Retinal pigment epithelial cell (primary cell): ENCODE data around the gene COMMD4.
"Not testable (repeated sequence)": the region's sequence is repeated elsewhere in the genome, so short reads cannot be mapped to it uniquely, and the experiment has no call there.

ENCODE experiments used
- DNase-seq: peaks from one replicate; pipeline ENCODE4 v3.0.0-alpha.2; 2010; ENCODE audit warnings: low read depth
- H3K4me3 ChIP-seq: 2 replicates; pipeline ENCODE4 v1.5.1; 2011; ENCODE audit warnings: mild to moderate bottlenecking, low read length, control low read depth, moderate library complexity
- CTCF ChIP-seq: conservative IDR thresholded peaks from 2 replicates; pipeline ENCODE4 v1.5.1; 2011; ENCODE audit warnings: low read depth, low read length, control low read depth, inconsistent platforms

The COMMD4 gene

DNA sequence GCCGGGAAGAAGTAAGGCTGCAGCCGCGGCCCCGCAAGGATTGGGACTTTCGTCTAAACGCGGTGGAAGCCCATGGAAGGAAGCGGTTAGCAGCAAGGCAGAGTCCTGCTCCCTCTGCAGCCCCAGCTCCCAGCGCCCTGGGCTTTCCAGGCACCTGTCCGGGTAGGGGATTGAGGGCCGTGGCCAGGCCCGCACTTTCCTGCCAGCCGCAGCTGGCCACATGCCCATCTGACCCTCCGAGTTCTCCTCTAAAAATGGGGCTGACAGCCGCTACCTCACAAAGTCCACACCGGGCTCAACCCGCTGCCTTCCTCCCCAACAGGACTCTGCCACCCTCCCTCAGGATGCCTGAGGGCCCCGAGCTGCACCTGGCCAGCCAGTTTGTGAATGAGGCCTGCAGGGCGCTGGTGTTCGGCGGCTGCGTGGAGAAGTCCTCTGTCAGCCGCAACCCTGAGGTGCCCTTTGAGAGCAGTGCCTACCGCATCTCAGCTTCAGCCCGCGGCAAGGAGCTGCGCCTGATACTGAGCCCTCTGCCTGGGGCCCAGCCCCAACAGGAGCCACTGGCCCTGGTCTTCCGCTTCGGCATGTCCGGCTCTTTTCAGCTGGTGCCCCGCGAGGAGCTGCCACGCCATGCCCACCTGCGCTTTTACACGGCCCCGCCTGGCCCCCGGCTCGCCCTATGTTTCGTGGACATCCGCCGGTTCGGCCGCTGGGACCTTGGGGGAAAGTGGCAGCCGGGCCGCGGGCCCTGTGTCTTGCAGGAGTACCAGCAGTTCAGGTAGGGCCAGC, 12.9 kb downstream of the COMMD4 start:
- DNase-seq = no peak
- no peak for TF ChIP-seq CTCF
- peak overlapping the region; percentile 77 for H3K4me3 ChIP-seq

DNA sequence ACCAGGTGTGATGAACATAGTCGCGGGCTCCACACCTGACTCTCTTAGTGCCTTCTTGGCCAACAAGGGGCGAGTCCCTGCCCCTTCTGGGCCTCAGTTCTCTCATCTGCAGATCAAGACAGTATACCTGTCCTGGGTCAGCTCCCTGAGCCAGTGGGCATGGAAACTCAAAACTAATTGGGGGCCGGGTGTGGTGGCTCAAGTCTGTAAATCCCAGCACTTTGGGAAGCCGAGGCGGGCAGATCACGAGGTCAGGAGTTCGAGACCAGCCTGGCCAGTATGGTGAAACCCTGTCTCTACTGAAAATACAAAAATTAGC, 13.4 kb downstream of the COMMD4 start:
- not testable (repeated sequence) for H3K4me3 ChIP-seq, DNase-seq

GRCh38 chr15:75349851-75350588, 14.2 kb downstream of the COMMD4 start:
- no peak for TF ChIP-seq CTCF
- H3K4me3 ChIP-seq = no peak overlapping the region
- no peak for DNase-seq

- TF ChIP-seq CTCF = no peak
- no peak for DNase-seq
- no peak overlapping the region for H3K4me3 ChIP-seq
Observed at GRCh38 chr15:75350601-75351361, 14.9 kb downstream of the COMMD4 start.

- no peak for TF ChIP-seq CTCF
Observed at GRCh38 chr15:75352186-75353080, 16.6 kb downstream of the COMMD4 start.

GRCh38 chr15:75353604-75354003, 17.7 kb downstream of the COMMD4 start:
- DNase-seq = no peak
- no peak overlapping the region for H3K4me3 ChIP-seq
- no peak for TF ChIP-seq CTCF

More at GRCh38 chr15:75352186-75353080, 16.6 kb downstream of the COMMD4 start:
- no peak overlapping the region for H3K4me3 ChIP-seq
- no peak for DNase-seq
